ENCODE measurements around the gene SORBS2.

DNA sequence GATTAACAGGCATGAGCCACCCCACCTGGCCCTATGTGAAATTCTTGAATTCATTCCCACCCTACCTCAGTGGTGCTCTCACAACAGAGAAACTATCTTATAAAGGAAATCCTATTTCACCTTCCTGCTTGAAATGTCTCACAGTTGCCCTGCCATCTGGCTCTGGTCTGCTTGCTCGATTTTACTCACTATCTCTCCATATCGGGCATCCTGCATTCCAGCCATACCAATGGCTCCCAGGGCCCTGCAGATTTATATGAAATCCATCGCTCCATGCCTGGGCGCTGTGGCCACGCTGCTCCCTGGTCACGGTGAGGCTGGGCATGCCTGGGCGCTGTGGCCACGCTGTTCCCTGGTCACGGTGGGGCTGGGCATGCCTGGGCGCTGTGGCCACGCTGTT is 15.8 kb downstream of the SORBS2 start:
- TF ChIP-seq, protein P1, sequence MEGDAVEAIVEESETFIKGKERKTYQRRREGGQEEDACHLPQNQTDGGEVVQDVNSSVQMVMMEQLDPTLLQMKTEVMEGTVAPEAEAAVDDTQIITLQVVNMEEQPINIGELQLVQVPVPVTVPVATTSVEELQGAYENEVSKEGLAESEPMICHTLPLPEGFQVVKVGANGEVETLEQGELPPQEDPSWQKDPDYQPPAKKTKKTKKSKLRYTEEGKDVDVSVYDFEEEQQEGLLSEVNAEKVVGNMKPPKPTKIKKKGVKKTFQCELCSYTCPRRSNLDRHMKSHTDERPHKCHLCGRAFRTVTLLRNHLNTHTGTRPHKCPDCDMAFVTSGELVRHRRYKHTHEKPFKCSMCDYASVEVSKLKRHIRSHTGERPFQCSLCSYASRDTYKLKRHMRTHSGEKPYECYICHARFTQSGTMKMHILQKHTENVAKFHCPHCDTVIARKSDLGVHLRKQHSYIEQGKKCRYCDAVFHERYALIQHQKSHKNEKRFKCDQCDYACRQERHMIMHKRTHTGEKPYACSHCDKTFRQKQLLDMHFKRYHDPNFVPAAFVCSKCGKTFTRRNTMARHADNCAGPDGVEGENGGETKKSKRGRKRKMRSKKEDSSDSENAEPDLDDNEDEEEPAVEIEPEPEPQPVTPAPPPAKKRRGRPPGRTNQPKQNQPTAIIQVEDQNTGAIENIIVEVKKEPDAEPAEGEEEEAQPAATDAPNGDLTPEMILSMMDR (conservative IDR thresholded peaks at IDR 0.05; ENCODE audit: low read length), result no peak
- no peak for TF ChIP-seq EZH2phosphoT487 (IDR thresholded peaks at IDR 0.05; ENCODE audit: borderline replicate concordance)

Measured in Loucy (cell line).